H1 (cell line): Measurements from ENCODE around the gene HNF1B. TPM values are rescaled to one million over a fixed set of nuclear protein-coding genes. Genes with fewer than 3 reads are reported as not detected.

ENCODE experiments used
- CTCF ChIA-PET: fragments of 300-600 bp; sonication (Branson Sonifier 250); formaldehyde crosslinking; loops from one replicate; lab custom pipeline; 2021; ENCODE audit not compliant: partially characterized antibody; lab: Charles Lee
- POLR2A ChIA-PET: fragments of 300-600 bp; sonication (Branson Sonifier 250); formaldehyde crosslinking; loops from one replicate; lab custom pipeline; 2021; ENCODE audit warnings: inconsistent platforms; ENCODE audit not compliant: partially characterized antibody; lab: Charles Lee
- DNase-seq, 2 experiments: peaks; one replicate each; pipeline versions ENCODE4 v3.0.0 to v3.0.0-alpha.2; 2010 to 2022; ENCODE audit warnings: low spot score in 2 of 2, low read depth in 1 of 2, mixed read lengths in 1 of 2
- FAIRE-seq: peaks from 2 replicates; lab custom pipeline; 2011; peaks lifted over from hg19 to GRCh38; lab: Jason Lieb, UNC
- H2AFZ ChIP-seq: 2 replicates; pipeline ENCODE4 v1.8.1; 2012; ENCODE audit warnings: low read length, inconsistent platforms
- H2AK5ac ChIP-seq: 2 replicates; pipeline ENCODE4 v1.6.1; 2013; ENCODE audit warnings: low read depth, low read length
- H2BK120ac ChIP-seq: replicated peaks from 2 replicates; pipeline ENCODE3; 2013; ENCODE audit warnings: low read depth, low read length, inconsistent platforms
- H2BK12ac ChIP-seq: 2 replicates; pipeline ENCODE4 v1.6.1; 2013; ENCODE audit warnings: low read depth, low read length
- H2BK15ac ChIP-seq: 2 replicates; pipeline ENCODE4 v1.6.1; 2013; ENCODE audit warnings: low read length
- H2BK20ac ChIP-seq: 2 replicates; pipeline ENCODE4 v1.6.1; 2013; ENCODE audit warnings: low read length
- H2BK5ac ChIP-seq: 2 replicates; pipeline ENCODE4 v1.6.1; 2013; ENCODE audit warnings: low read depth, low read length
- H3K14ac ChIP-seq: 2 replicates; pipeline ENCODE4 v1.6.1; 2013; ENCODE audit warnings: inconsistent platforms; ENCODE audit not compliant: insufficient read length
- H3K18ac ChIP-seq: 2 replicates; pipeline ENCODE4 v1.6.1; 2013; ENCODE audit warnings: low read length; ENCODE audit errors: extremely low read depth
- H3K23ac ChIP-seq: 2 replicates; pipeline ENCODE4 v1.6.1; 2013; ENCODE audit warnings: inconsistent platforms; ENCODE audit not compliant: insufficient read length
- H3K23me2 ChIP-seq: 2 replicates; pipeline ENCODE4 v1.6.1; 2013; ENCODE audit warnings: low read depth, low read length
- H3K27ac ChIP-seq: 2 replicates; pipeline ENCODE4 v1.6.1; 2011; ENCODE audit warnings: low read depth, low read length, inconsistent platforms
- H3K27me3 ChIP-seq, 4 experiments: replicated peaks in 1 of 4; 1 replicate in 1 of 4; 2 replicates in 3 of 4; pipeline versions ENCODE4 v1.6.1 to v1.8.1; 2011 to 2013; ENCODE audit warnings: low read length in 3 of 4, mild to moderate bottlenecking in 3 of 4, inconsistent platforms in 2 of 4, mixed read lengths in 2 of 4, moderate library complexity in 1 of 4; ENCODE audit not compliant: control insufficient read depth in 3 of 4, insufficient read depth in 3 of 4; ENCODE audit errors: extremely low read depth in 1 of 4
- H3K36me3 ChIP-seq, 4 experiments: 2 replicates each; pipeline versions ENCODE4 v1.6.1 to v1.8.1; 2011 to 2013; ENCODE audit warnings: mild to moderate bottlenecking in 4 of 4, low read length in 3 of 4, moderate library complexity in 2 of 4, control low read depth in 1 of 4, inconsistent platforms in 1 of 4; ENCODE audit not compliant: insufficient read depth in 4 of 4, control insufficient read depth in 2 of 4
- H3K4ac ChIP-seq: replicated peaks from 2 replicates; pipeline ENCODE3; 2013; ENCODE audit warnings: low read length, low read depth, mixed read lengths, inconsistent platforms; ENCODE audit not compliant: insufficient read length
- H3K4me1 ChIP-seq, 4 experiments: replicated peaks in 1 of 4; 1 replicate in 1 of 4; 2 replicates in 3 of 4; pipeline versions ENCODE4 v1.6.1 to v1.8.1; 2011 to 2013; ENCODE audit warnings: low read length in 3 of 4, inconsistent platforms in 2 of 4, mixed read lengths in 1 of 4; ENCODE audit not compliant: insufficient read depth in 4 of 4, control insufficient read depth in 3 of 4
- H3K4me2 ChIP-seq, 2 experiments: 2 replicates each; pipeline versions ENCODE4 v1.6.1 to v1.8.1; 2011 to 2013; ENCODE audit warnings: low read depth in 2 of 2, low read length in 2 of 2, control low read depth in 1 of 2, inconsistent platforms in 1 of 2, mild to moderate bottlenecking in 1 of 2; ENCODE audit not compliant: insufficient read depth in 1 of 2
- H3K4me3 ChIP-seq, 4 experiments: fragments of 200-600, 300-600 bp in 1 of 4; sonication (generic), shearing (Covaris generic), sonication (Bioruptor Twin) in 1 of 4; 2 replicates each; pipeline versions ENCODE4 v1.5.1 to v1.8.1; 2011 to 2016; ENCODE audit warnings: low read length in 4 of 4, low read depth in 3 of 4, control low read depth in 2 of 4, inconsistent platforms in 2 of 4, mild to moderate bottlenecking in 2 of 4, mixed read lengths in 1 of 4, moderate library complexity in 1 of 4; ENCODE audit not compliant: insufficient read depth in 2 of 4; ENCODE audit errors: extremely low read depth in 1 of 4
- H3K56ac ChIP-seq: replicated peaks from 2 replicates; pipeline ENCODE3; 2013; ENCODE audit warnings: low read depth, mild to moderate bottlenecking, mixed read lengths, low read length, inconsistent platforms; ENCODE audit not compliant: insufficient read length
- H3K79me1 ChIP-seq: 2 replicates; pipeline ENCODE4 v1.6.1; 2013; ENCODE audit warnings: low read depth, low read length, control low read depth
- H3K79me2 ChIP-seq, 2 experiments: 2 replicates each; pipeline versions ENCODE4 v1.6.1 to v1.8.1; 2012 to 2013; ENCODE audit warnings: low read length in 2 of 2, mild to moderate bottlenecking in 2 of 2, inconsistent platforms in 1 of 2; ENCODE audit not compliant: insufficient read depth in 2 of 2, control insufficient read depth in 1 of 2
- H3K9ac ChIP-seq, 4 experiments: replicated peaks in 1 of 4; 1 replicate in 1 of 4; 2 replicates in 3 of 4; pipeline versions ENCODE4 v1.6.1 to v1.8.1; 2011 to 2013; ENCODE audit warnings: low read depth in 3 of 4, low read length in 3 of 4, control low read depth in 2 of 4, mild to moderate bottlenecking in 2 of 4, moderate library complexity in 2 of 4, inconsistent platforms in 1 of 4; ENCODE audit errors: extremely low read depth in 1 of 4
- H3K9me3 ChIP-seq, 2 experiments: 2 replicates each; pipeline versions ENCODE4 v1.6.1 to v1.8.1; 2012 to 2013; ENCODE audit warnings: mild to moderate bottlenecking in 2 of 2, moderate library complexity in 2 of 2, control low read depth in 1 of 2, inconsistent platforms in 1 of 2, low read depth in 1 of 2, low read length in 1 of 2, mixed read lengths in 1 of 2; ENCODE audit not compliant: insufficient read depth in 2 of 2
- H4K20me1 ChIP-seq, 2 experiments: replicated peaks in 1 of 2; 2 replicates each; pipeline versions ENCODE3 to v1.8.1; 2011 to 2013; ENCODE audit warnings: inconsistent platforms in 2 of 2, low read length in 2 of 2, mild to moderate bottlenecking in 1 of 2; ENCODE audit not compliant: insufficient read depth in 2 of 2, control insufficient read depth in 1 of 2
- H4K5ac ChIP-seq: 2 replicates; pipeline ENCODE4 v1.6.1; 2013; ENCODE audit warnings: low read length, low read depth, mixed read lengths, inconsistent platforms; ENCODE audit not compliant: insufficient read length
- H4K8ac ChIP-seq: 2 replicates; pipeline ENCODE4 v1.8.0; 2013; ENCODE audit warnings: mild to moderate bottlenecking, moderate library complexity, low read length, inconsistent platforms; ENCODE audit not compliant: insufficient read depth; ENCODE audit errors: extremely low read depth
- H4K91ac ChIP-seq: replicated peaks from 2 replicates; pipeline ENCODE3; 2013; ENCODE audit warnings: low read length, mixed read lengths, inconsistent platforms; ENCODE audit not compliant: insufficient read length
- ATF3 ChIP-seq: IDR thresholded peaks from 2 replicates; pipeline ENCODE4 v1.6.1; 2011; ENCODE audit warnings: low read depth, mild to moderate bottlenecking, low read length; ENCODE audit not compliant: insufficient read depth
- BRCA1 ChIP-seq: IDR thresholded peaks from 2 replicates; pipeline ENCODE4 v1.6.1; 2012; ENCODE audit warnings: low read depth, low read length, improper control_type of control experiment
- JUN ChIP-seq: IDR thresholded peaks from 2 replicates; pipeline ENCODE4 v1.6.1; 2011; ENCODE audit warnings: low read depth, mild to moderate bottlenecking, improper control_type of control experiment, low read length
- NANOG ChIP-seq: IDR thresholded peaks from 2 replicates; pipeline ENCODE4 v1.6.1; 2011; ENCODE audit warnings: low read length, low read depth, mild to moderate bottlenecking, inconsistent platforms; ENCODE audit not compliant: insufficient read depth, poor library complexity, severe bottlenecking
- RBBP5 ChIP-seq: IDR thresholded peaks from 2 replicates; pipeline ENCODE4 v1.7.1; 2012; ENCODE audit warnings: low read depth, mild to moderate bottlenecking, inconsistent platforms, low read length, moderate library complexity, borderline replicate concordance
- TEAD4 ChIP-seq: IDR thresholded peaks from 2 replicates; pipeline ENCODE4 v1.6.1; 2012; ENCODE audit warnings: low read depth, low read length, inconsistent platforms, mixed read lengths
- whole genome bisulfite sequencing, 2 experiments: shearing (Covaris generic) in 1 of 2; methylation state at CpG; one replicate each; pipeline versions ENCODE4 v1.1.6 to v1.1.7; 2013 to 2015; ENCODE audit warnings: low lambda C conversion rate in 2 of 2, mixed read lengths in 2 of 2, inconsistent platforms in 1 of 2, low coverage in 1 of 2, missing lambda C conversion rate in 1 of 2; ENCODE audit not compliant: insufficient replicate concordance in 2 of 2, insufficient coverage in 1 of 2, insufficient read length in 1 of 2; ENCODE audit errors: extremely low coverage in 1 of 2, missing lambda C conversion rate in 1 of 2; 5-methylcytosine and 5-hydroxymethylcytosine counted together
- polyA plus RNA-seq, 7 experiments: library from polyadenylated mRNA; depleted of rRNA in 3 of 7; stranded (reverse) in 5 of 7; unstranded in 2 of 7; fragments of >200 nt in 5 of 7; fragments of 200-250 nt in 2 of 7; gene quantifications; 1 replicate in 5 of 7; 2 replicates in 1 of 7; 4 replicates in 1 of 7; pipeline versions ENCODE4 v1.2.1 to v1.2.3, GENCODE V29; 2011 to 2013; ENCODE audit warnings: missing spikeins in 2 of 7, mixed read lengths in 2 of 7
- total RNA-seq: library from RNA; stranded (reverse); fragmentation: NEBNext Ultra II Directional; extraction: Animal tissue kit (Norgen Biotek cat#: 25700); gene quantifications from 2 replicates; pipeline ENCODE4 v1.2.1, GENCODE V29; 2021

Gene HNF1B
- total and polyA plus RNA-seq, 2 of the 8 experiments (the other 6 are each of a cell fraction or from before 2014, with no cell fraction given), result 0.13 to 0.30 TPM

DNA sequence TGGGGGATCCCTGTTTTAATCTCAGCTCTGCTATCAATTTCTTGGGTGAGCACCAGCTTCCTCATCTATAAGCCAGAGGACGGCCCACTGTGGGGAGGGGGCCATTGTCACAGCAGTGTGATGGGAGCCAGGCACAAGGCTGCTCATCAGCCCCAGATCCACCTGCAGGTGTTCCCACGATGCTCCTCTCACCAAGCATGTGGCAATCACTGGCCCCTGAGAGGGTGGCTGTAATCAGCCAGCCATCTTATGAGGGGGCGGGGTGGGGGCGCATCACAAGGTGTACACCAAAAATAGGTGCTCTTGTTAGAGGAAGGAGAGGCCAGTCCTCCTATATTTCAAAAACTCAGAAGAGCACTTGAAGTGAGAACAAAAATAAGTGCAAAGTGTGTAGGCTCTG is 31.2 kb downstream of the HNF1B start:
- DNase-seq, result no peak
- FAIRE-seq, result no peak
- no peaks in the 10 kb centered on the region for H4K20me1 ChIP-seq
- peaks cover 2 to 9% (median 2%) of the 10 kb centered on the region in 4 experiments; a peak in 5 of 7 replicates for H3K4me1 ChIP-seq
- H3K9ac ChIP-seq, result no peak overlapping the region
- H3K18ac ChIP-seq, result no peak overlapping the region
- no peak overlapping the region for H3K27ac ChIP-seq
- H3K9me3 ChIP-seq, result no peaks in the 10 kb centered on the region
- no peaks in the 10 kb centered on the region; a peak in 1 of 7 replicates for H3K27me3 ChIP-seq
- no peak overlapping the region for H2BK20ac ChIP-seq
- no peak overlapping the region for H4K91ac ChIP-seq
- H3K23me2 ChIP-seq, result no peaks in the 10 kb centered on the region
- H3K56ac ChIP-seq, result no peak overlapping the region
- H3K23ac ChIP-seq, result no peak overlapping the region
- no peaks in the 10 kb centered on the region for H3K36me3 ChIP-seq
- no peak overlapping the region for H2AK5ac ChIP-seq
- WGBS, 2 experiments, result 91% methylated on average over 4 of the region's 4 CpGs; no CpG with 5 or more reads in 1 of the 2 experiments
- H3K79me1 ChIP-seq, result no peaks in the 10 kb centered on the region
- no peak overlapping the region for H4K5ac ChIP-seq
- no peak overlapping the region for H4K8ac ChIP-seq
- no peak overlapping the region for H3K4me2 ChIP-seq
- CTCF ChIA-PET, result no interaction called here
- H3K4me3 ChIP-seq, result no peak overlapping the region
- no peak overlapping the region for H2BK5ac ChIP-seq
- no peak overlapping the region for H2BK12ac ChIP-seq
- H3K14ac ChIP-seq, result no peak overlapping the region
- POLR2A ChIA-PET, result no interaction called here
- no peak overlapping the region for H3K4ac ChIP-seq
- H2BK15ac ChIP-seq, result no peak overlapping the region
- H2AFZ ChIP-seq, result no peak overlapping the region
- TF ChIP-seq RBBP5 (no peak), JUN (no peak), NANOG (no peak), ATF3 (no peak), TEAD4 (no peak), BRCA1 (no peak)
- no peaks in the 10 kb centered on the region for H3K79me2 ChIP-seq
- no peak overlapping the region for H2BK120ac ChIP-seq
